Neural cell (in vitro differentiated cells): ENCODE data around the gene A4GALT.

Experiments used
- EP300 ChIP-seq: fragments of 450-650 bp; conservative IDR thresholded peaks from 2 replicates; pipeline ENCODE4 v1.6.1; 2014; ENCODE audit warnings: antibody characterized with exemption, mild to moderate bottlenecking, moderate library complexity; ENCODE audit not compliant: poor library complexity, severe bottlenecking
- MXI1 ChIP-seq: fragments of 450-650 bp; conservative IDR thresholded peaks from 2 replicates; pipeline ENCODE4 v1.6.1; 2014; ENCODE audit warnings: antibody characterized with exemption, mild to moderate bottlenecking; ENCODE audit not compliant: poor library complexity, severe bottlenecking
- TAF1 ChIP-seq: IDR thresholded peaks from 2 replicates; pipeline ENCODE4 v1.6.1; 2012; ENCODE audit warnings: low read depth
- TF ChIP-seq, protein P1 (sequence below): fragments of 450-650 bp; IDR thresholded peaks from 2 replicates; pipeline ENCODE4 v1.5.1; 2014; ENCODE audit warnings: antibody characterized with exemption, mild to moderate bottlenecking, moderate library complexity; ENCODE audit not compliant: poor library complexity, severe bottlenecking

DNA sequence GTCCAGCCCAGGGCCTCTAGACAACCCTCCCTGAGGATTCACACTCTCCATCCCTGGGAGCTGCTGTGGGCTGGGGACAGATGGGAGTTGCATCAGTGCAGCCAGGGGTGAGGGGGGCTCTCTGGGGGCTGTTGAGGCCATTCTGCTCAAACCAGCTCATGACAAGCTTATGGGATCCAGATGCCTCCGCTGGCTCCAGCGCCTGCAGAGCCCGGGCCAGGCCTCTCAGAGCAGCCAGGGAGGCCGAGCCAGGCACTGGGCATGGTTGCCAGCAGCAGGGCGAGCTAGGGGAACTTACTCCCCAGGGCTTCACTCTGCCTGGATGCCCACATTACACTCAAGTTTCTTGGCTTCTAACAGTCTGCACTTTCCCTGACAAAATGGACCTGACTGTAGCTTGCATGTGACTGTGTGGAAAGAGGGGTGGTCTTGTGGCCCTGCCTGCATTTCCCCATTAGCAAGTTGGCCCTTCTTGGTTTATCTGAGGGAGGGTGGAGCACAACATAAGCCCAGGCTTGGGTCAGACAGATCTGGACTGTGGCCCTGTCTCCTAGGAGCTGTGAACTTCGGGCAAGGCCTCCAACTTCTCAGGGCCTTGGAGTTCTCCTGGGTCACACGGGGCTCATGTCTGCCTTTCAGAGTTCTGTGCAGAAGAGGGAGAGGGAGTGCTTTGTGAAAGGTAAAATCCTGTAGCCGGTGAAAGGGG lies 36.9 kb downstream of the A4GALT start:
- TF ChIP-seq, protein P1, sequence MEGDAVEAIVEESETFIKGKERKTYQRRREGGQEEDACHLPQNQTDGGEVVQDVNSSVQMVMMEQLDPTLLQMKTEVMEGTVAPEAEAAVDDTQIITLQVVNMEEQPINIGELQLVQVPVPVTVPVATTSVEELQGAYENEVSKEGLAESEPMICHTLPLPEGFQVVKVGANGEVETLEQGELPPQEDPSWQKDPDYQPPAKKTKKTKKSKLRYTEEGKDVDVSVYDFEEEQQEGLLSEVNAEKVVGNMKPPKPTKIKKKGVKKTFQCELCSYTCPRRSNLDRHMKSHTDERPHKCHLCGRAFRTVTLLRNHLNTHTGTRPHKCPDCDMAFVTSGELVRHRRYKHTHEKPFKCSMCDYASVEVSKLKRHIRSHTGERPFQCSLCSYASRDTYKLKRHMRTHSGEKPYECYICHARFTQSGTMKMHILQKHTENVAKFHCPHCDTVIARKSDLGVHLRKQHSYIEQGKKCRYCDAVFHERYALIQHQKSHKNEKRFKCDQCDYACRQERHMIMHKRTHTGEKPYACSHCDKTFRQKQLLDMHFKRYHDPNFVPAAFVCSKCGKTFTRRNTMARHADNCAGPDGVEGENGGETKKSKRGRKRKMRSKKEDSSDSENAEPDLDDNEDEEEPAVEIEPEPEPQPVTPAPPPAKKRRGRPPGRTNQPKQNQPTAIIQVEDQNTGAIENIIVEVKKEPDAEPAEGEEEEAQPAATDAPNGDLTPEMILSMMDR: no peak
- TF ChIP-seq EP300: no peak
- no peak for TF ChIP-seq TAF1
- TF ChIP-seq MXI1: no peak
